Omental fat pad (tissue), 4 donors: Measurements from ENCODE around the gene ARHGEF2. TPM values are rescaled to one million over a fixed set of nuclear protein-coding genes. Genes with fewer than 3 reads are reported as not detected.
"Not testable (repeated sequence)": the region's sequence is repeated elsewhere in the genome, so short reads cannot be mapped to it uniquely, and the experiment has no call there.

Source experiments
- ATAC-seq: fragments of 150-250 bp; one replicate; pipeline ENCODE4 v1.9.1; 2016; ENCODE audit warnings: mild to moderate bottlenecking, moderate library complexity; ENCODE audit not compliant: low FRiP score
- DNase-seq: peaks from one replicate; pipeline ENCODE4 v3.0.0-alpha.2; 2019; ENCODE audit warnings: low spot score
- total RNA-seq, 4 donors: library from RNA; depleted of rRNA; stranded (reverse); fragments of >200 nt; gene quantifications; one replicate each; pipeline ENCODE4 v1.1.0, GENCODE V29; 2016
- TF ChIP-seq, protein P1 (sequence below), 3 donors: fragments of 450-650 bp; IDR thresholded peaks; one replicate each; pipeline ENCODE4 v1.5.1; 2016 to 2017; ENCODE audit warnings: antibody characterized with exemption in 3 of 3, mild to moderate bottlenecking in 3 of 3, moderate library complexity in 2 of 3

Gene ARHGEF2
- total RNA-seq, 4 donors from 2014 or later: 89.5 to 151 (median 98.6) TPM

DNA sequence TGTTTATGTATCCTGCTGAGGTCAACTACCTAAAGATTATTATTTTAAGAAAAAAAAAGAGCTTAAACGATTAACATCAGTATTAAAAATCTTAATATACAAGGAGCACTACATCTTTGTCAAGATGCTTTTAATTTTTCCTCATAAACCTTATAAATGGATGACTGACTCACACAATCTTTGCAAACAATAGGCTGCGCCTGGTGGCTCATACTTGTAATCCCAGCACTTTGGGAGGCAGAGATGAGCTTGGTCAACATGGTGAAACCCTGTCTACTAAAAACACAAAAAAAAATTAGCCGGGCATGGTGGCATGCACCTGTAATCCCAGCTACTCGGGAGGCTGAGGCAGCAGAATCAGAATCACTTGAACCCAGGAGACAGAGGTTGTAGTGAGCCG lies 45.9 kb downstream of the ARHGEF2 start:
- TF ChIP-seq, protein P1, sequence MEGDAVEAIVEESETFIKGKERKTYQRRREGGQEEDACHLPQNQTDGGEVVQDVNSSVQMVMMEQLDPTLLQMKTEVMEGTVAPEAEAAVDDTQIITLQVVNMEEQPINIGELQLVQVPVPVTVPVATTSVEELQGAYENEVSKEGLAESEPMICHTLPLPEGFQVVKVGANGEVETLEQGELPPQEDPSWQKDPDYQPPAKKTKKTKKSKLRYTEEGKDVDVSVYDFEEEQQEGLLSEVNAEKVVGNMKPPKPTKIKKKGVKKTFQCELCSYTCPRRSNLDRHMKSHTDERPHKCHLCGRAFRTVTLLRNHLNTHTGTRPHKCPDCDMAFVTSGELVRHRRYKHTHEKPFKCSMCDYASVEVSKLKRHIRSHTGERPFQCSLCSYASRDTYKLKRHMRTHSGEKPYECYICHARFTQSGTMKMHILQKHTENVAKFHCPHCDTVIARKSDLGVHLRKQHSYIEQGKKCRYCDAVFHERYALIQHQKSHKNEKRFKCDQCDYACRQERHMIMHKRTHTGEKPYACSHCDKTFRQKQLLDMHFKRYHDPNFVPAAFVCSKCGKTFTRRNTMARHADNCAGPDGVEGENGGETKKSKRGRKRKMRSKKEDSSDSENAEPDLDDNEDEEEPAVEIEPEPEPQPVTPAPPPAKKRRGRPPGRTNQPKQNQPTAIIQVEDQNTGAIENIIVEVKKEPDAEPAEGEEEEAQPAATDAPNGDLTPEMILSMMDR (IDR thresholded peaks at IDR 0.05): no peak
- ATAC-seq (no peak), DNase-seq (no peak)

- TF ChIP-seq, protein P1 (IDR thresholded peaks at IDR 0.05): no peak
- DNase-seq (no peak), ATAC-seq (no peak)
Measured at GRCh38 chr1:155932081-155932480, 46.3 kb downstream of the ARHGEF2 start.

DNA sequence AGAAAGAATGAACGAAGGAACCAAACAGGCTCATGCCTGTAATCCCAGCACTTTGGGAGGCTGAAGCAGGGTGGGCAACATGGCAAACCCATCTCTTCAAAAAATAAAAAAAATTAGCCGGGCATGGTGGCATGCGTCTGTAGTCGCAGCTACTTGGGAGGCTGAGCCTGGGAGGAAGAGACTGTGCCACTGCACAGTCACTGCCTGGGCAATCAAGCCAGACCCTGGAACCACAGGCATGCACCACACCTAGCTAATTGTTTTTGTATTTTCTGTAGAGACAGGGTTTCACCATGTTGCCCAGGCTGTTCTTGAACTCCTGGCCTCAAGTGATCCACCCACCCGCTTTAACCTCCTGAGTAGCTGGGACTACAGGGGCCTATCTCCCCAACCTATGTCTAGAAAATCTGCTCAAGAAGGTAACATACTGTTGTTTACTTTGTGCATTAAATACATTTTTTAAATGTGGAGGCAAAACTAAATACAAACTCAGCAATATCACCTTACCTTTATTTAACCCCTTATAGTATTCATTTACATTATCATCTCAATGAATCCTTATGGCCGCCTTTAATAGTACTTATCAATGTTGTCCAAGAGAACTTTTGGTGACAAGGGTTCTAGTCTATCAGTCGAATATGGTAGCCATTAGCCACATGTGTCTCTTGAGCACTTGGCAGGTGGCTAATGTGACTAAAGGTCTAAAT lies 46.9 kb downstream of the ARHGEF2 start:
- TF ChIP-seq, protein P1 (IDR thresholded peaks at IDR 0.05): no peak
- no peak for ATAC-seq
- DNase-seq: no peak

GRCh38 chr1:155930725-155931124 lies 47.6 kb downstream of the ARHGEF2 start:
- ATAC-seq, DNase-seq: not testable (repeated sequence)

DNA sequence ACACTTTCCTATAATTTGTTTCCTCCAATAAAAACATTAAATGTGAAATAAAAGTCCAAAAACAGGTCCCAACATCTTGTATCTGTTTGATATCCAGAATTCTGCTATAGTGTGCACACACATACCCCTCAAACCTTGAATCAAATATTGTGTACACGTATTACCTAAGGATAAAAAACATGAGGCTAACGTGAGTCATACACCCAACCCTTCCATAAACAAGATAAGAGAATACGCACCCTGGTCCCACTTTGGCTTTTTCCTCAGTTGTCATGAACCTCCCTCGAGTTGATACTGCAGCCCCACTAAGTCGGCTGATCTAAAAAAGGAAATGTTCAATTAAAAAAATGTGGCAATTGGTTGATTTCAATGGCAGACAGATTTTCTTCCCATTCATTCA lies 49.3 kb downstream of the ARHGEF2 start:
- TF ChIP-seq, protein P1 (IDR thresholded peaks at IDR 0.05): no peak

DNA sequence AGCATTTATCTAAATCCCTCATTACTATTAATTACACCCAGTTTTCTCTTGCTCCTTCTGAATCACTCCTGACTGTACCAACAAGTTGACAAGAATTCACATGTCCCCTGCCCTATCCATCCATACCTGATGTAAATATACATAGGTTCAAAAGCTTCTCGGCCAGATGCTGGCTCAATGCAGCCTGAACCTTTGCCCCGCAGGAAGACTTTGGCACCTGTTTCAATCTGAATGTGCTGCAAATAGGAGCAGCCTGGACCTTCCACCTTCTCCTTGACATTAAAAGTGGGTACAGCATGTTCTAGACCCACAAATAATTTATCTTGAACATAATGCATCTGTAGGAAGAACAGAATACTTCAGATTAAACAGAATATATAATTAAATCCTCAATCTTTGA lies 52.8 kb downstream of the ARHGEF2 start:
- DNase-seq (no peak), ATAC-seq (no peak)
- TF ChIP-seq, protein P1 (IDR thresholded peaks at IDR 0.05): no peak

More for the DNA sequence above, 49.3 kb downstream of the ARHGEF2 start:
- DNase-seq: no peak
- no peak for ATAC-seq

DNA sequence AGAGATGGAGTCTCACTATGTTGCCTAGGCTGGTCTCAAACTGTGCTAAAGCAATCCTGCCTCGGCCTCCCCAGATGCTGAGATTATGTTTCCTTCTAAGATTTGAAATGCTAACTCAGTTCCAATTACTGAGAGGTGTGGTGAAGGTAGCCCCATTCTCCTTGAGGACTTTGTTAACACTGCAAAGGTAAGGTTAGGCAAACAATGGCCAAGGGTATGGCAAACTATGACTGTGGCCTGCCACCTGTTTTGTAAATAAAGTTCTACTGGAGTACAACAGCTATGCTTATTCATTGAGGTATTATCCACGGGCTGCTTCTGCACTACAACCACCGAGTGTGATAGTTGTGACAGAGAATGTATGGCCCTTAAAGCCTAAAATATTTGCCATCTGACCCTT lies 57.6 kb downstream of the ARHGEF2 start:
- ATAC-seq: no peak
- no peak for DNase-seq
- TF ChIP-seq, protein P1 (IDR thresholded peaks at IDR 0.05): no peak
